ENCODE results near the gene ALB.

Gene ALB

GRCh38 chr4:73409012-73409862, 5.2 kb downstream of the ALB start:
- no peak for DNase-seq

- DNase-seq = no peak
These were observed 6.0 kb downstream of the ALB start for GRCh38 chr4:73409978-73410548.

DNA sequence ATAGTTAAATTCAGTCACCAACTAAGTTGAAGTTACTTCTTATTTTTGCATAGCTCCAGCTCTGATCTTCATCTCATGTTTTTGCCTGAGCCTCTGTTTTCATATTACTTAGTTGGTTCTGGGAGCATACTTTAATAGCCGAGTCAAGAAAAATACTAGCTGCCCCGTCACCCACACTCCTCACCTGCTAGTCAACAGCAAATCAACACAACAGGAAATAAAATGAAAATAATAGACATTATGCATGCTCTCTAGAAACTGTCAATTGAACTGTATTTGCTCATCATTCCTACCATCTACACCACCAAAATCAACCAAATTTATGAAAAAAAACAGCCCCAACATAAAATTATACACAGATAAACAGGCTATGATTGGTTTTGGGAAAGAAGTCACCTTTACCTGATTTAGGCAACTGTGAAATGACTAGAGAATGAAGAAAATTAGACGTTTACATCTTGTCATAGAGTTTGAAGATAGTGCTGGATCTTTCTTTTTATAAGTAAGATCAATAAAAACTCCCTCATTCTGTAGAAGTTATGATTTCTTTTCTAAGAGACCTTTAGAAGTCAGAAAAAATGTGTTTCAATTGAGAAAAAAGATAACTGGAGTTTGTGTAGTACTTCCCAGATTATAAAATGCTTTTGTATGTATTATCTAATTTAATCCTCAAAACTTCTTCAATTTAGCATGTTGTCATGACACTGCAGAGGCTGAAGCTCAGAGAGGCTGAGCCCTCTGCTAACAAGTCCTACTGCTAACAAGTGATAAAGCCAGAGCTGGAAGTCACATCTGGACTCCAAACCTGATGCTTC, 7.0 kb downstream of the ALB start:
- DNase-seq = no peak

DNA sequence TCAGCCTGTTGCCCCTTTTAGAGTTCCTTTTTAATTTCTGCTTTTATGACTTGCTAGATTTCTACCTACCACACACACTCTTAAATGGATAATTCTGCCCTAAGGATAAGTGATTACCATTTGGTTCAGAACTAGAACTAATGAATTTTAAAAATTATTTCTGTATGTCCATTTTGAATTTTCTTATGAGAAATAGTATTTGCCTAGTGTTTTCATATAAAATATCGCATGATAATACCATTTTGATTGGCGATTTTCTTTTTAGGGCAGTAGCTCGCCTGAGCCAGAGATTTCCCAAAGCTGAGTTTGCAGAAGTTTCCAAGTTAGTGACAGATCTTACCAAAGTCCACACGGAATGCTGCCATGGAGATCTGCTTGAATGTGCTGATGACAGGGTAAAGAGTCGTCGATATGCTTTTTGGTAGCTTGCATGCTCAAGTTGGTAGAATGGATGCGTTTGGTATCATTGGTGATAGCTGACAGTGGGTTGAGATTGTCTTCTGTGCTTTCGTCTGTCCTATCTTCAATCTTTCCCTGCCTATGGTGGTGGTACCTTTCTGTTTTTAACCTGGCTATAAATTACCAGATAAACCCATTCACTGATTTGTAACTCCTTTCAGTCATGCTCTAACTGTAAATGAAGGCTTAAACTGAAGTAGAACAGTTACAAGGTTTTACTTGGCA, 7.8 kb downstream of the ALB start:
- no peak for DNase-seq

GRCh38 chr4:73413294-73413755, 9.2 kb downstream of the ALB start:
- DNase-seq = no peak

- DNase-seq = no peak
These were observed 10.8 kb downstream of the ALB start for GRCh38 chr4:73414936-73415271.

DNA sequence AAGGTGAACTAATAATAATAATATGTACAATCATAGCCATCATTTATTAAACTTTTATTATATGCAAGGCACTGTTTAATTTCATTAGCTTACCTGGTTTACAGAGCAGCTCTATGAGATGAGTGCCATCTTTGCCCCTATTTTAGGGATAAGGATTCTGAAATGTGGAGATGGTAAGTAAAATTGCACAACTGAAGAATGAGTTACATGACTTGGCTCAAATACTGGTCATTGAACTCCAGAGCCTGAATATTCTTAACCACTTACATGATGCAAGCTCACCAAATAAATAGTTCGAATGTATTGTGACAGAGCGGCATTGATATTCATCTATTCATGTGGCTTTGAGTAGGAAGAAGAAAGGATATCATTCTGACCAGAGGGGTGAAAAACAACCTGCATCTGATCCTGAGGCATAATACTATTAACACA, 11.7 kb downstream of the ALB start:
- no peak for DNase-seq

DNA sequence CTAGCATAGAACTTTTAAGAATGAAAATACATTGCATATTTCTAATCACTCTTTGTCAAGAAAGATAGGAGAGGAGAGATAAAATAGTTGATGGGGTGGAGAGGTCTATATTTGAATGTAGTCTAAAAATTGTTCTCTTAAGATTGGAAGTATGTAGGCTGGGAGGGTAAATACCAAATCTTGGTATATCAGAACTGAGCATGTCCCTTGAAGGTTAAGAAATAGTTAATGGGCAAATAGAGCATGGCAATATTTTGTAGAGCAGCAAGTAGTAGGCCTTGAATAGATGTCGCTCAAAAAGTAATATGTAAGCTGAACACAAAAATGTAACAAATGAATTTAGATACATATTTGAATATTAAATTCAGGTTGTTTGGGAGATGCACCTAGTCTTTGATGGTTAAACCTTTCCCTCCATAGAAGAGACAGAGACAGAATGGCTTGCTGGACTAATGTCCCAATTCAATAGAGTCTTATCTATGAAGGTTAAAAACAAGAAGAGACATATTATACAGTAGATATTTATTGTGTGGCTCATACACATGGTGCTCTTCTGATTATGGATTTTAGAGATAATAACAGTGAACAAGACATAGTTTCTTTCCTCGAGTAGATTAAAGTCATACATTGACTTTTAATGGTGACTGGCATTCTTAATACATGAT, 12.5 kb downstream of the ALB start:
- no peak for DNase-seq

- DNase-seq = no peak
These were observed 13.3 kb downstream of the ALB start for GRCh38 chr4:73417342-73417741.

DNA sequence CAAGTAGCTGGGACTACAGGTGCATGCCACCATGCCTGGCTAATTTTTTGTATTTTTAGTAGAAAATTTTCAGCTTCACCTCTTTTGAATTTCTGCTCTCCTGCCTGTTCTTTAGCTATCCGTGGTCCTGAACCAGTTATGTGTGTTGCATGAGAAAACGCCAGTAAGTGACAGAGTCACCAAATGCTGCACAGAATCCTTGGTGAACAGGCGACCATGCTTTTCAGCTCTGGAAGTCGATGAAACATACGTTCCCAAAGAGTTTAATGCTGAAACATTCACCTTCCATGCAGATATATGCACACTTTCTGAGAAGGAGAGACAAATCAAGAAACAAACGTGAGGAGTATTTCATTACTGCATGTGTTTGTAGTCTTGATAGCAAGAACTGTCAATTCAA, 13.9 kb downstream of the ALB start:
- no peak for DNase-seq

DNA sequence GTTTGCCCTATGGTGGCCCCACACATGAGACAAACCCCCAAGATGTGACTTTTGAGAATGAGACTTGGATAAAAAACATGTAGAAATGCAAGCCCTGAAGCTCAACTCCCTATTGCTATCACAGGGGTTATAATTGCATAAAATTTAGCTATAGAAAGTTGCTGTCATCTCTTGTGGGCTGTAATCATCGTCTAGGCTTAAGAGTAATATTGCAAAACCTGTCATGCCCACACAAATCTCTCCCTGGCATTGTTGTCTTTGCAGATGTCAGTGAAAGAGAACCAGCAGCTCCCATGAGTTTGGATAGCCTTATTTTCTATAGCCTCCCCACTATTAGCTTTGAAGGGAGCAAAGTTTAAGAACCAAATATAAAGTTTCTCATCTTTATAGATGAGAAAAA, 14.6 kb downstream of the ALB start:
- DNase-seq = no peak

GRCh38 chr4:73419106-73420038, 15.3 kb downstream of the ALB start:
- no peak for DNase-seq

GRCh38 chr4:73420615-73421014, 16.5 kb downstream of the ALB start:
- no peak for DNase-seq

GRCh38 chr4:73421708-73422457, 17.8 kb downstream of the ALB start:
- DNase-seq = no peak

GRCh38 chr4:73422458-73422752, 18.3 kb downstream of the ALB start:
- no peak for DNase-seq

DNA sequence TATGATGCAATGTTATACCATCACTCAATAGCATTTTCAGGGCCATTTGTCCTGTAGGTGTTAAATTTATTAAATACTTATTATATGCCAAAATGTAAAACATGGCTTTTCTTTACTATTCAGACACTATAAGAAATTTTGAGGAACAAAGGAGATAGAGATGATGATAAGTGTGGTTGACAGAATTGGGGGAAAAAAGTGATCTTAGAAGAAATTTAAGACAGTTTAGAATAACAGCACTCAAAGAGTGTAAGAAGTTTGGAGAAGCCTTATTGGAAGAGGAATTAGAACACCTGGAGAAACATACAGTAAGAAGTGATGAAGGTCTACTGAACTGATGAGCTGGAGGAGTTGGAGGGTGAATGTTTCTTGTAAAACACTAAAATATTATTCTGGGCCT, 19.1 kb downstream of the ALB start:
- no peak for DNase-seq

GRCh38 chr4:73426666-73427065, 22.6 kb downstream of the ALB start:
- no peak for DNase-seq

DNA sequence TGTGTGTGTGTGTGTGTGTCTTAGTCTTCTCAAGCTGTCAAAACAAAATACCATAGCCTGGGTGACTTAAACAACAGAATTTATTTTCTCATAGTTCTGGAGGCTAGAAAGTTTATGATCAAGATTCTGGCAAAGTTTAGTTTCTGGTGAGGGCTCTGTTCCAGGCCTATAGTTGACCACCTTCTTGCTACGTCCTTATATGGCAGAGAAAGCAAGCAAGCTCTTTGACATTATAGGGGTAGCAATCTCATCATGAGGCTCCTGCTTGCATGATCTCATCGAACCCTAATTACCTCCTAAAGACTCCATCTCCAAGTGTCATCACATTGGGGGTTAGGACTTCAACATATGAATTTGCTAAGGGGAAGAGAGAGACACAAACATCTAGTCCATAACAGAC, 25.0 kb downstream of the ALB start:
- no peak for DNase-seq

GRCh38 chr4:73429826-73430587, 25.9 kb downstream of the ALB start:
- no peak for DNase-seq

GRCh38 chr4:73431813-73432168, 27.7 kb downstream of the ALB start:
- DNase-seq = no peak
